H1 (cell line): ENCODE data around the gene TBC1D10A. TPM values are rescaled to one million over a fixed set of nuclear protein-coding genes. Genes with fewer than 3 reads are reported as not detected.

Experiments
- CTCF ChIA-PET: fragments of 300-600 bp; sonication (Branson Sonifier 250); formaldehyde crosslinking; loops from one replicate; lab custom pipeline; 2021; ENCODE audit not compliant: partially characterized antibody; lab: Charles Lee
- POLR2A ChIA-PET: fragments of 300-600 bp; sonication (Branson Sonifier 250); formaldehyde crosslinking; loops from one replicate; lab custom pipeline; 2021; ENCODE audit warnings: inconsistent platforms; ENCODE audit not compliant: partially characterized antibody; lab: Charles Lee
- DNase-seq, 2 experiments: peaks; one replicate each; pipeline versions ENCODE4 v3.0.0 to v3.0.0-alpha.2; 2010 to 2022; ENCODE audit warnings: low spot score in 2 of 2, low read depth in 1 of 2, mixed read lengths in 1 of 2
- FAIRE-seq: peaks from 2 replicates; lab custom pipeline; 2011; peaks lifted over from hg19 to GRCh38; lab: Jason Lieb, UNC
- H2AFZ ChIP-seq: 2 replicates; pipeline ENCODE4 v1.8.1; 2012; ENCODE audit warnings: low read length, inconsistent platforms
- H2AK5ac ChIP-seq: 2 replicates; pipeline ENCODE4 v1.6.1; 2013; ENCODE audit warnings: low read depth, low read length
- H2BK120ac ChIP-seq: replicated peaks from 2 replicates; pipeline ENCODE3; 2013; ENCODE audit warnings: low read depth, low read length, inconsistent platforms
- H2BK12ac ChIP-seq: 2 replicates; pipeline ENCODE4 v1.6.1; 2013; ENCODE audit warnings: low read depth, low read length
- H2BK15ac ChIP-seq: 2 replicates; pipeline ENCODE4 v1.6.1; 2013; ENCODE audit warnings: low read length
- H2BK20ac ChIP-seq: 2 replicates; pipeline ENCODE4 v1.6.1; 2013; ENCODE audit warnings: low read length
- H2BK5ac ChIP-seq: 2 replicates; pipeline ENCODE4 v1.6.1; 2013; ENCODE audit warnings: low read depth, low read length
- H3K14ac ChIP-seq: 2 replicates; pipeline ENCODE4 v1.6.1; 2013; ENCODE audit warnings: inconsistent platforms; ENCODE audit not compliant: insufficient read length
- H3K18ac ChIP-seq: 2 replicates; pipeline ENCODE4 v1.6.1; 2013; ENCODE audit warnings: low read length; ENCODE audit errors: extremely low read depth
- H3K23ac ChIP-seq: 2 replicates; pipeline ENCODE4 v1.6.1; 2013; ENCODE audit warnings: inconsistent platforms; ENCODE audit not compliant: insufficient read length
- H3K23me2 ChIP-seq: 2 replicates; pipeline ENCODE4 v1.6.1; 2013; ENCODE audit warnings: low read depth, low read length
- H3K27ac ChIP-seq: 2 replicates; pipeline ENCODE4 v1.6.1; 2011; ENCODE audit warnings: low read depth, low read length, inconsistent platforms
- H3K27me3 ChIP-seq, 4 experiments: replicated peaks in 1 of 4; 1 replicate in 1 of 4; 2 replicates in 3 of 4; pipeline versions ENCODE4 v1.6.1 to v1.8.1; 2011 to 2013; ENCODE audit warnings: low read length in 3 of 4, mild to moderate bottlenecking in 3 of 4, inconsistent platforms in 2 of 4, mixed read lengths in 2 of 4, moderate library complexity in 1 of 4; ENCODE audit not compliant: control insufficient read depth in 3 of 4, insufficient read depth in 3 of 4; ENCODE audit errors: extremely low read depth in 1 of 4
- H3K36me3 ChIP-seq, 4 experiments: 2 replicates each; pipeline versions ENCODE4 v1.6.1 to v1.8.1; 2011 to 2013; ENCODE audit warnings: mild to moderate bottlenecking in 4 of 4, low read length in 3 of 4, moderate library complexity in 2 of 4, control low read depth in 1 of 4, inconsistent platforms in 1 of 4; ENCODE audit not compliant: insufficient read depth in 4 of 4, control insufficient read depth in 2 of 4
- H3K4ac ChIP-seq: replicated peaks from 2 replicates; pipeline ENCODE3; 2013; ENCODE audit warnings: low read length, low read depth, mixed read lengths, inconsistent platforms; ENCODE audit not compliant: insufficient read length
- H3K4me1 ChIP-seq, 4 experiments: replicated peaks in 1 of 4; 1 replicate in 1 of 4; 2 replicates in 3 of 4; pipeline versions ENCODE4 v1.6.1 to v1.8.1; 2011 to 2013; ENCODE audit warnings: low read length in 3 of 4, inconsistent platforms in 2 of 4, mixed read lengths in 1 of 4; ENCODE audit not compliant: insufficient read depth in 4 of 4, control insufficient read depth in 3 of 4
- H3K4me2 ChIP-seq, 2 experiments: 2 replicates each; pipeline versions ENCODE4 v1.6.1 to v1.8.1; 2011 to 2013; ENCODE audit warnings: low read depth in 2 of 2, low read length in 2 of 2, control low read depth in 1 of 2, inconsistent platforms in 1 of 2, mild to moderate bottlenecking in 1 of 2; ENCODE audit not compliant: insufficient read depth in 1 of 2
- H3K4me3 ChIP-seq, 4 experiments: fragments of 200-600, 300-600 bp in 1 of 4; sonication (generic), shearing (Covaris generic), sonication (Bioruptor Twin) in 1 of 4; 2 replicates each; pipeline versions ENCODE4 v1.5.1 to v1.8.1; 2011 to 2016; ENCODE audit warnings: low read length in 4 of 4, low read depth in 3 of 4, control low read depth in 2 of 4, inconsistent platforms in 2 of 4, mild to moderate bottlenecking in 2 of 4, mixed read lengths in 1 of 4, moderate library complexity in 1 of 4; ENCODE audit not compliant: insufficient read depth in 2 of 4; ENCODE audit errors: extremely low read depth in 1 of 4
- H3K56ac ChIP-seq: replicated peaks from 2 replicates; pipeline ENCODE3; 2013; ENCODE audit warnings: low read depth, mild to moderate bottlenecking, mixed read lengths, low read length, inconsistent platforms; ENCODE audit not compliant: insufficient read length
- H3K79me1 ChIP-seq: 2 replicates; pipeline ENCODE4 v1.6.1; 2013; ENCODE audit warnings: low read depth, low read length, control low read depth
- H3K79me2 ChIP-seq, 2 experiments: 2 replicates each; pipeline versions ENCODE4 v1.6.1 to v1.8.1; 2012 to 2013; ENCODE audit warnings: low read length in 2 of 2, mild to moderate bottlenecking in 2 of 2, inconsistent platforms in 1 of 2; ENCODE audit not compliant: insufficient read depth in 2 of 2, control insufficient read depth in 1 of 2
- H3K9ac ChIP-seq, 4 experiments: replicated peaks in 1 of 4; 1 replicate in 1 of 4; 2 replicates in 3 of 4; pipeline versions ENCODE4 v1.6.1 to v1.8.1; 2011 to 2013; ENCODE audit warnings: low read depth in 3 of 4, low read length in 3 of 4, control low read depth in 2 of 4, mild to moderate bottlenecking in 2 of 4, moderate library complexity in 2 of 4, inconsistent platforms in 1 of 4; ENCODE audit errors: extremely low read depth in 1 of 4
- H3K9me3 ChIP-seq, 2 experiments: 2 replicates each; pipeline versions ENCODE4 v1.6.1 to v1.8.1; 2012 to 2013; ENCODE audit warnings: mild to moderate bottlenecking in 2 of 2, moderate library complexity in 2 of 2, control low read depth in 1 of 2, inconsistent platforms in 1 of 2, low read depth in 1 of 2, low read length in 1 of 2, mixed read lengths in 1 of 2; ENCODE audit not compliant: insufficient read depth in 2 of 2
- H4K20me1 ChIP-seq, 2 experiments: replicated peaks in 1 of 2; 2 replicates each; pipeline versions ENCODE3 to v1.8.1; 2011 to 2013; ENCODE audit warnings: inconsistent platforms in 2 of 2, low read length in 2 of 2, mild to moderate bottlenecking in 1 of 2; ENCODE audit not compliant: insufficient read depth in 2 of 2, control insufficient read depth in 1 of 2
- H4K5ac ChIP-seq: 2 replicates; pipeline ENCODE4 v1.6.1; 2013; ENCODE audit warnings: low read length, low read depth, mixed read lengths, inconsistent platforms; ENCODE audit not compliant: insufficient read length
- H4K8ac ChIP-seq: 2 replicates; pipeline ENCODE4 v1.8.0; 2013; ENCODE audit warnings: mild to moderate bottlenecking, moderate library complexity, low read length, inconsistent platforms; ENCODE audit not compliant: insufficient read depth; ENCODE audit errors: extremely low read depth
- H4K91ac ChIP-seq: replicated peaks from 2 replicates; pipeline ENCODE3; 2013; ENCODE audit warnings: low read length, mixed read lengths, inconsistent platforms; ENCODE audit not compliant: insufficient read length
- HDAC2 ChIP-seq, 2 experiments: fragments of 300-600 bp in 1 of 2; sonication (generic) in 1 of 2; IDR thresholded peaks; 2 replicates each; pipeline ENCODE4 v1.6.1; 2011 to 2012; ENCODE audit warnings: low read depth in 2 of 2, low read length in 2 of 2, mild to moderate bottlenecking in 2 of 2, moderate library complexity in 2 of 2, borderline replicate concordance in 1 of 2, inconsistent platforms in 1 of 2
- KDM1A ChIP-seq: fragments of 200-600, 300-600 bp; sonication (generic); IDR thresholded peaks from 2 replicates; pipeline ENCODE4 v1.7.1; 2016; ENCODE audit warnings: mild to moderate bottlenecking, low read length, borderline replicate concordance
- MAFK ChIP-seq: IDR thresholded peaks from 2 replicates; pipeline ENCODE4 v1.6.1; 2012; ENCODE audit warnings: low read depth, mild to moderate bottlenecking, improper control_type of control experiment, low read length
- WGBS, 2 experiments: shearing (Covaris generic) in 1 of 2; methylation state at CpG; one replicate each; pipeline versions ENCODE4 v1.1.6 to v1.1.7; 2013 to 2015; ENCODE audit warnings: low lambda C conversion rate in 2 of 2, mixed read lengths in 2 of 2, inconsistent platforms in 1 of 2, low coverage in 1 of 2, missing lambda C conversion rate in 1 of 2; ENCODE audit not compliant: insufficient replicate concordance in 2 of 2, insufficient coverage in 1 of 2, insufficient read length in 1 of 2; ENCODE audit errors: extremely low coverage in 1 of 2, missing lambda C conversion rate in 1 of 2; 5-methylcytosine and 5-hydroxymethylcytosine counted together
- polyA plus RNA-seq, 7 experiments: library from polyadenylated mRNA; depleted of rRNA in 3 of 7; stranded (reverse) in 5 of 7; unstranded in 2 of 7; fragments of >200 nt in 5 of 7; fragments of 200-250 nt in 2 of 7; gene quantifications; 1 replicate in 5 of 7; 2 replicates in 1 of 7; 4 replicates in 1 of 7; pipeline versions ENCODE4 v1.2.1 to v1.2.3, GENCODE V29; 2011 to 2013; ENCODE audit warnings: missing spikeins in 2 of 7, mixed read lengths in 2 of 7
- total RNA-seq: library from RNA; stranded (reverse); fragmentation: NEBNext Ultra II Directional; extraction: Animal tissue kit (Norgen Biotek cat#: 25700); gene quantifications from 2 replicates; pipeline ENCODE4 v1.2.1, GENCODE V29; 2021
- TF ChIP-seq, protein P1 (sequence below): IDR thresholded peaks from 2 replicates; pipeline ENCODE4 v1.6.1; 2011; ENCODE audit warnings: low read depth, mild to moderate bottlenecking, low read length; ENCODE audit not compliant: insufficient read depth

TBC1D10A gene
- total and polyA plus RNA-seq, 2 of the 8 experiments (the other 6 are each of a cell fraction or from before 2014, with no cell fraction given): 5.4 to 7.0 TPM

DNA sequence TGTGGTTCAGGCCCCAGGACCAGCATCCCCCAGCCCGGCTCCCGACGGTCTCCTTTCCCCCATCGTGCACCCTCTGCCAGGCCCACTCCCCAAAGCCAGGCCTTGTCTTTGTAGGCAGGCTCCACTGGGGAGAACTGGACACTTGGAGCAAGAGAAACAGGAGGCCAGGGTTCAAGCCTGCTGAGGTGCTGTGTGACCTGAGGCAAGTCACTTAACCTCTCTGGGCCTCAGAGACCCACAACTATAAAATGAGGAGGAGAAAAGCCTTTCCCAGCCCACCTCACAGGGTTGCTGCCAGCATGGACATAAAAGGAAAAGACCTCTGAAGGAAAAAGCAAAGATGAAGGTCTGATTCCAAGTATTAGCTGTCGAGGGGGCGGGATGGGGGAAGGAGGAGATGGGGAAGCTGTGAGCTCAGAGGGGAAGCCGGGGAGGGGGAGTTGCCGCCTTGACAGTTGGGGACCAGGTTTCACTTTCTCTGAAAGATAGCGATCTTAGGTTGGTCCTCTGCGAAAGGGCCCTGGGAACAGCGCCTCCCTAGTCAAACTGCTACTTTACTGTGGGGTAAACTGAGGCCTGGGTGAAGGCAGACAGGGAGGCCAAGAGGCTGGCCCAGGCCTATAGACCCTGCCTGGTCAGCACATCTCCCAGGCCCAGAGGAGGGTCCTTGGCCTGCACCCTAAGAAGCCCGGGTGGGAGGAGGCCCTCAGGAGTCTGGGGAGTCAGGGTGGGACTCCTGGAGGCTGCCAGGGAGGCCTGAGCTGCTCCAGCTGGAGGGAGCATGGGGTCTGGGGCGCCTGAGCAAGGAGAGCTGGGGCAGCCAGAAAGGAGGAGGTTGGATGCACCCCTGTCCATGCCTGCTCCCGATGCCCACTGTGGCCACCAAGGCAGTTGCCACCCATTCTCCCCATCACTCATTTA lies 59.1 kb downstream of the TBC1D10A start:
- no peak overlapping the region for H3K14ac ChIP-seq
- TF ChIP-seq, protein P1, sequence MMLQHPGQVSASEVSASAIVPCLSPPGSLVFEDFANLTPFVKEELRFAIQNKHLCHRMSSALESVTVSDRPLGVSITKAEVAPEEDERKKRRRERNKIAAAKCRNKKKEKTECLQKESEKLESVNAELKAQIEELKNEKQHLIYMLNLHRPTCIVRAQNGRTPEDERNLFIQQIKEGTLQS: no peak
- TF ChIP-seq MAFK (no peak), HDAC2 (IDR thresholded peaks at IDR 0.05; ENCODE audit: borderline replicate concordance in 1 of 2, low read depth in 2 of 2, low read length in 2 of 2) (peak in 1 of 2 experiments; percentile 72; a peak in 1 of 4 replicates), KDM1A (peak; percentile 63; the same call in 1 of the 2 replicates)
- TF ChIP-seq, all 59 proteins: peak for 2
- FAIRE-seq (no peak), DNase-seq (no peak)
- H2AFZ ChIP-seq: no peak overlapping the region
- H3K56ac ChIP-seq: no peak overlapping the region
- no peak overlapping the region for H3K4me2 ChIP-seq
- ChIA-PET CTCF (interaction anchor here (1.0 to 2.6 kb wide), 4 partner anchors 12 to 56 kb away, joined by 3 to 12 read pairs (median 4); no protein-coding TSS in a partner anchor), POLR2A (no interaction called here)
- WGBS, 2 experiments: 89% methylated on average over 9 of the region's 14 CpGs; no CpG with 5 or more reads in 1 of the 2 experiments
- H4K8ac ChIP-seq: peak overlapping the region; percentile 29; the same call in 1 of the 2 replicates
- no peaks in the 10 kb centered on the region for H3K23me2 ChIP-seq
- no peak overlapping the region for H3K27ac ChIP-seq
- H3K18ac ChIP-seq: no peak overlapping the region
- H3K23ac ChIP-seq: no peak overlapping the region
- H2BK15ac ChIP-seq: no peak overlapping the region
- no peak overlapping the region for H4K5ac ChIP-seq
- no peak overlapping the region for H4K91ac ChIP-seq
- H2BK12ac ChIP-seq: no peak overlapping the region
- H3K9me3 ChIP-seq: no peaks in the 10 kb centered on the region
- no peaks in the 10 kb centered on the region for H4K20me1 ChIP-seq
- no peaks in the 10 kb centered on the region for H3K79me2 ChIP-seq
- H3K79me1 ChIP-seq: no peaks in the 10 kb centered on the region
- H3K9ac ChIP-seq: no peak overlapping the region
- H3K36me3 ChIP-seq: no peaks in the 10 kb centered on the region
- H3K4me1 ChIP-seq: peaks cover 0 to 2% (median under 1%) of the 10 kb centered on the region in 4 experiments; a peak in 1 of 7 replicates
- no peak overlapping the region for H2BK5ac ChIP-seq
- no peak overlapping the region for H2BK120ac ChIP-seq
- no peak overlapping the region for H2BK20ac ChIP-seq
- H3K4me3 ChIP-seq: no peak overlapping the region
- no peak overlapping the region for H3K4ac ChIP-seq
- no peak overlapping the region for H2AK5ac ChIP-seq
- H3K27me3 ChIP-seq: no peaks in the 10 kb centered on the region; a peak in 2 of 7 replicates
